ENCODE data around the gene NGEF. TPM values are rescaled to one million over a fixed set of nuclear protein-coding genes. Genes with fewer than 3 reads are reported as not detected.

NGEF gene
- total and polyA plus RNA-seq, 3 donors from 2014 or later = 7.9 to 28.7 (median 15.6) TPM

DNA sequence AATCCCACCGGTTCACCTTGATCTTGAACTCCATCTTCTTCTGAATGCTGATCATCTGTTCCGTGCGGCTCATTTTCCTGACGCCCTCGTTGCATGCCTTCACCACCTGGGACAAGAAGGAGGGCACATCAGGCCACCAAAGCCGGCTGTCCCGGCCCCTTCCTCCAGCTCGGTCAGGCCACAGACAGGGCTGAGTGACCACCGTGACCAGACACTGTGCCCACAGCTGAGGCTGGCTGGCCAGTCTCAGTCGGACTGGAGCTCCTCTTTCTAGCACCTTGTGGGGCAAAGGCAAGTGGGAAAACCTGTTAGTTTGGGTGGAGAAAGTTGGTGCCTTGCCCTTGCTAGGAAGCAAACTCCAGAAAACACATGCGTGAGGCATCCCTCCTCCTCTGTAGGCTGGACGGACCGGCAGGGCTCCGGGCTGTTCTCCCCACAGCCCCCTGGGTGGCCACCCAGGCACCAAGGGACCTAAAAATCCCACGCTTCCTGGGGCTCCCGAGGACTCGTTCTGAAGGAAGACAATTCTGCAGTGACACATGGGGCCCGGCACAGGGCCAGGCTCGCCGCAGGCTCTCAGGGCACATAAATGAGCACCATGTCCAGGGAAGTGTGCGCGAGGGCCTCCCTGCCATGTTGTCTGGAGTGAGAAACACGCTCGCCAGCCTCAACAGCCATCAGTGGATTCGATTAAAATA lies 127.6 kb downstream of the NGEF start:
- TF ChIP-seq, protein P1, sequence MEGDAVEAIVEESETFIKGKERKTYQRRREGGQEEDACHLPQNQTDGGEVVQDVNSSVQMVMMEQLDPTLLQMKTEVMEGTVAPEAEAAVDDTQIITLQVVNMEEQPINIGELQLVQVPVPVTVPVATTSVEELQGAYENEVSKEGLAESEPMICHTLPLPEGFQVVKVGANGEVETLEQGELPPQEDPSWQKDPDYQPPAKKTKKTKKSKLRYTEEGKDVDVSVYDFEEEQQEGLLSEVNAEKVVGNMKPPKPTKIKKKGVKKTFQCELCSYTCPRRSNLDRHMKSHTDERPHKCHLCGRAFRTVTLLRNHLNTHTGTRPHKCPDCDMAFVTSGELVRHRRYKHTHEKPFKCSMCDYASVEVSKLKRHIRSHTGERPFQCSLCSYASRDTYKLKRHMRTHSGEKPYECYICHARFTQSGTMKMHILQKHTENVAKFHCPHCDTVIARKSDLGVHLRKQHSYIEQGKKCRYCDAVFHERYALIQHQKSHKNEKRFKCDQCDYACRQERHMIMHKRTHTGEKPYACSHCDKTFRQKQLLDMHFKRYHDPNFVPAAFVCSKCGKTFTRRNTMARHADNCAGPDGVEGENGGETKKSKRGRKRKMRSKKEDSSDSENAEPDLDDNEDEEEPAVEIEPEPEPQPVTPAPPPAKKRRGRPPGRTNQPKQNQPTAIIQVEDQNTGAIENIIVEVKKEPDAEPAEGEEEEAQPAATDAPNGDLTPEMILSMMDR (IDR thresholded peaks at IDR 0.05) = no peak
- no peak for TF ChIP-seq POLR2A (IDR thresholded peaks at IDR 0.05)
- H3K27ac ChIP-seq = no peak overlapping the region
- no peaks in the 10 kb centered on the region for H3K36me3 ChIP-seq (ENCODE audit: low read depth, missing control alignments)
- 83 to 89% methylated on average over 23 to 25 of the region's 25 CpGs for WGBS, 2 donors
- H3K9me3 ChIP-seq = no peaks in the 10 kb centered on the region
- no peak overlapping the region for H3K4me3 ChIP-seq
- DNase-seq = no peak
- intact Hi-C loops (cut with DNase I; ENCODE audit: low total_unique reads) = no loop called here
- no peaks in the 10 kb centered on the region for H3K27me3 ChIP-seq
- peaks cover 1% of the 10 kb centered on the region for H3K4me1 ChIP-seq

GRCh38 chr2:232884549-232885263 lies 128.3 kb downstream of the NGEF start:
- Histone ChIP-seq H3K27ac (no peak overlapping the region), H3K27me3 (no peaks in the 10 kb centered on the region)

GRCh38 chr2:232884001-232884421 lies 129.0 kb downstream of the NGEF start:
- TF ChIP-seq, protein P1 (IDR thresholded peaks at IDR 0.05) = no peak
- no peak for TF ChIP-seq POLR2A (IDR thresholded peaks at IDR 0.05)
- Histone ChIP-seq H3K4me1 (no peaks in the 10 kb centered on the region), H3K36me3 (ENCODE audit: low read depth, missing control alignments) (no peaks in the 10 kb centered on the region), H3K9me3 (no peaks in the 10 kb centered on the region), H3K27ac (no peak overlapping the region), H3K4me3 (no peak overlapping the region), H3K27me3 (no peaks in the 10 kb centered on the region)
- intact Hi-C loops (cut with DNase I; ENCODE audit: low total_unique reads) = no loop called here
- DNase-seq = no peak
- 80 to 88% methylated on average over 2 to 11 of the region's 11 CpGs for WGBS, 2 donors

More at GRCh38 chr2:232884549-232885263, 128.3 kb downstream of the NGEF start:
- intact Hi-C loops (cut with DNase I; ENCODE audit: low total_unique reads) = no loop called here
- no peaks in the 10 kb centered on the region for H3K36me3 ChIP-seq (ENCODE audit: low read depth, missing control alignments)
- no peaks in the 10 kb centered on the region for H3K4me1 ChIP-seq
- WGBS, 2 donors = 72 to 93% methylated on average over 11 to 27 of the region's 27 CpGs
- H3K4me3 ChIP-seq = no peak overlapping the region
- no peak for DNase-seq
- no peaks in the 10 kb centered on the region for H3K9me3 ChIP-seq
- TF ChIP-seq, protein P1 (IDR thresholded peaks at IDR 0.05) = no peak
- TF ChIP-seq POLR2A (IDR thresholded peaks at IDR 0.05) = no peak

DNA sequence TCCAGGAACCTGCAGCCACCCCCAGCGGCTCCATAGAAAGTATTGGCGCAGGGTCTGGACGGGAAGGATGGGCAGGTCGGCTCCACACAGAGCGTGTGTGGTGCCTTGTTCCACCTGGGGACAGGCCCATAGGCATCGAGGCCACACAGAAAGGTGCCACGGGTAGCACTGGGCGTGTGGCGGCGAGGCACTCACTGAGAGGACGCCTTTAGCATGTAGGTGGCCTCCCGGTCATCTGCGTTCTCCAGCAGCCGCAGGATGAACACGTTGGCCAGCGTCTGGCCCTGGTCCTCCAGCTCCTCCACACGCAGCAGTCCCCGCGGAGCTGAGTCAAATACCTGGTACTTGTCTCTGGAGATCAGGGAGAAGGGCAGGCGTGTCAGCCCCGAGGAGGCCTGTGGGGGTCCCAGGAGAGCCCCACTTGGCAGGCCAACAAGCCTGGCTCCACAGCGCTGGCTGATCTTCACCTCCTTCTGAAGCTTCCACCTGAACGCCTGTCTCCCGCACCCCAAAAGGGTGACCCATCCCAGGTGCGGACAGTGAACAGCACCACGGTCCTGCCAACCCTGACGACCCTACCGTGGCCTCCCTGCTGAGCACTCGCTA lies 129.8 kb downstream of the NGEF start:
- 89 to 90% methylated on average over 19 to 28 of the region's 29 CpGs for WGBS, 2 donors
- H3K4me3 ChIP-seq = no peak overlapping the region
- DNase-seq = no peak
- no peak overlapping the region for H3K27ac ChIP-seq
- H3K36me3 ChIP-seq (ENCODE audit: low read depth, missing control alignments) = no peaks in the 10 kb centered on the region
- no peaks in the 10 kb centered on the region for H3K9me3 ChIP-seq
- H3K4me1 ChIP-seq = no peaks in the 10 kb centered on the region
- intact Hi-C loops (cut with DNase I; ENCODE audit: low total_unique reads) = no loop called here
- TF ChIP-seq, protein P1 (IDR thresholded peaks at IDR 0.05) = no peak
- TF ChIP-seq POLR2A (IDR thresholded peaks at IDR 0.05) = no peak
- H3K27me3 ChIP-seq = no peaks in the 10 kb centered on the region
